Sciatic nerve (tissue), 2 donors: ENCODE measurements around the gene SORCS1. TPM values are rescaled to one million over a fixed set of nuclear protein-coding genes. Genes with fewer than 3 reads are reported as not detected.

Experiments used
- ATAC-seq: fragments of 200-7000 bp; cut with Tn5 transposase; one replicate; pipeline ENCODE4 v1.9.1; 2020; ENCODE audit warnings: mild to moderate bottlenecking, moderate library complexity
- DNase-seq: peaks from one replicate; pipeline ENCODE4 v3.0.0-alpha.2; 2020; ENCODE audit warnings: low spot score
- intact Hi-C: fragments of 100-400 bp; cut with DNase I; formaldehyde crosslinking; loops from one replicate; pipeline ENCODE4 v1.14.2; 2022
- total RNA-seq: library from RNA; stranded (reverse); fragmentation: NEBNext Ultra II Directional; extraction: Animal tissue kit (Norgen Biotek cat#: 25700); gene quantifications from one replicate; pipeline ENCODE4 v1.2.1, GENCODE V29; 2021
- donor health status: DM: no; HTN: no; CAD: no.
- donor health status: DM: no; HTN: no; CAD: no.

Gene SORCS1
- total RNA-seq, 1 donor from 2014 or later: 80.5 TPM

DNA sequence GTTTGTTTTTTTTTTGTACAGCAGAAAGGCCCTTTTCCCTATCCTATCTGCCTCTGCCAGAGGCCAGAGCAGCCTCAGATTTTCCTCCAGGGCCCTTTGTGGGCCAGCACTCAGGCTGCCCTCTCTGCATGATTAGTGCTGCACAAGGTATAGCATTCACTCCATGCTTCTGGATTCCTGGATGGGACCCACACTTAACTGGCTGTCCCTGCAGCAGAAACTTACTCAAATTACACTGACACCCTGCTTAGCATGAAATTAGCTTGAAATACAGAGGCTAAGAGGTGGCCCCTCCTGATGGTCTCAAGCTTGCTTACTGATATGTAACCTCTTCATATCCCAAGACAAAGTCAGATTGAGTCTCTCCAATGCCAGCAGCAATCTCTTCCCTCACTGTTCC lies 239.3 kb downstream of the SORCS1 start:
- DNase-seq (no peak), ATAC-seq (no peak)
- intact Hi-C loops: no loop called here

GRCh38 chr10:106920538-106920937 lies 244.0 kb downstream of the SORCS1 start:
- no peak for DNase-seq
- intact Hi-C loops: no loop called here
- ATAC-seq: no peak

GRCh38 chr10:106919871-106920282 lies 244.6 kb downstream of the SORCS1 start:
- DNase-seq (no peak), ATAC-seq (no peak)
- intact Hi-C loops: no loop called here

GRCh38 chr10:106917452-106918055 lies 247.0 kb downstream of the SORCS1 start:
- no peak for DNase-seq
- ATAC-seq: no peak
- intact Hi-C loops: no loop called here

GRCh38 chr10:106914016-106914415 lies 250.5 kb downstream of the SORCS1 start:
- DNase-seq (no peak), ATAC-seq (no peak)
- intact Hi-C loops: no loop called here

- intact Hi-C loops: no loop called here
- no peak for DNase-seq
- ATAC-seq: no peak
Observed at GRCh38 chr10:106913348-106913747, 251.2 kb downstream of the SORCS1 start.

- no peak for ATAC-seq
- intact Hi-C loops: no loop called here
- no peak for DNase-seq
Observed at GRCh38 chr10:106911096-106911495, 253.4 kb downstream of the SORCS1 start.

DNA sequence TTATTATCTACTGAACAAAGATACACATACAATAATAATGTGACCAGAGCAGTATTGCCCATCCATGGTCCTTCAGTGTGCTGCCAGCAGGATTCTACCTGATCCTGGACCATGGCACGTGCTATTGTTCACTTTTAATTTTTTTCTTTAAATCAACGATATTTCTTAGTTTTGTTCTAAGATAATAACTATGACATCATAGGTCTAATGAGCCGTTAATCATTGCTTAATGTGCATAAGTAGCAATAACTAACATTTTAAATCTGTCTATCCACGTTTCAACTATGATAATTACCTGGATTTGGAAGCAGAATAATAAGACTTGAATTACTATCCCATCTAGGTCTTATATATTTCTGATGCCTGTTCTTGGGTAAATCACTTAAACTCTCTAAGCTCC lies 253.8 kb downstream of the SORCS1 start:
- intact Hi-C loops: no loop called here
- no peak for DNase-seq

DNA sequence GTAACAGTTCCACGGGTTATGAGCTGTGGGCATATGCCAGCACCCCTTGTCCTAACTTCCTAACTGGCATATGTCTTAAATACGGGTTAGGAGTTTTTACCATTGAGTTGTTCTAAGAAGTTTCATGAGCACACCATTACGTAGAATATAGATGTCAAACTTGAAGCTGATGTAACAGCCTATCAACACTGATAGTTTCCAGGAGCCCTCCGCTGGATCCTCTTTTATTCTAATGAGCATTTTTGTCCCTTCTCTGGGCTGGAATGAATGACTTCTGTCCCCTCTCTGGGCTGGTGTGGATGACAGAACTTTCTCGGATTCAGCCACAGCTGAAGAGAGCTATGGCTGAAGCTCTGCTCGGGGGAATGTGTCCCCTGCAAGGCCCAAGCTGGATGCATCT lies 256.3 kb downstream of the SORCS1 start:
- intact Hi-C loops: no loop called here
- ATAC-seq (no peak), DNase-seq (no peak)

More for the DNA sequence above, 253.8 kb downstream of the SORCS1 start:
- no peak for ATAC-seq

DNA sequence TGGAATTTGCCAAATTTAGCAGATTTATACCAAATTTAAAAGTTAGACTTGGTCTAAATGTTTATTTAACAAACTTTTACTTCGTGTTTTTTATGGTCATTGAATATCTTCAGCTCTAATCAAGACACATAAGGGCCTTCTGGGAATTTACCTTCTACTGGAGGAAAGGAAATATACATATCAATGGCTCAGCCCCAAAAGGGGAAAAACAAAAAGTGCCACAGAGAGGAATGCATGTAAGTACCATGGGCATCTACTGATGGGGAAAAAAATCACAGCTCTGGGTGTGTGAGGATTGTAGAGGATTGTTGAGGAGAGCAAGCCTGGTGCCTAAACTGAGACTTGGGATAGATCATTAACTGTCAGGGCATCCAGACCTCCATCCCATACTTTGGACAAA lies 260.3 kb downstream of the SORCS1 start:
- intact Hi-C loops: no loop called here
- DNase-seq (no peak), ATAC-seq (no peak)

GRCh38 chr10:106903180-106903579 lies 261.3 kb downstream of the SORCS1 start:
- no peak for DNase-seq
- intact Hi-C loops: no loop called here
- no peak for ATAC-seq

DNA sequence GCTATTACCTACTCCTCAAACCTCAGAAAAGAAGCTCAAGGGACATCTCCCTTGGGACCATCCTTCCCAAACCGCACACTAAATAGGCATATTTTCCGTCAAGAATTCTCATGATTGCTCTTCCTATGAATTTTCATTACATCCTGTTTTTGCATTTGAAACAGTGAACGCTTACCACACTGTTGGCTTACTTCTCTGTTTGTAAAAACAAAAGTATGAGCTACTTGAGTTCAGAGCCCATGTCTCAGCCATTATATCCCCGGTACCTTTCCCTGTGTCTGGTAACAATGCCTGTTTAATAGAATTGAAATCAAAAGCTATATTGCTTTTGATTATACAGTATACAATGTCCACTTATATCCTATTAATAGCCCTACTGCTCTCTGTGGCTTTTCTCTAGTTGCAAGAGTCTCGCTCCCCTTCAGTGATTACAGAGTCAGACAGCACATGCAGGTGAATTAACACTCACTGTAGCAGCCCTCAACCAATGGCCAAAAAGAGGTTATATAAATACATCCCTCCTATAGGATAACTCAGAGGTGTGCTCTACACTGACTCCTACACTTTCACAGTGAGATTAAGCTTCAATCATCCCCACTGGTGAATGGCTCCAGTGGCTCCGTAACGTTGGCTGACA lies 264.4 kb downstream of the SORCS1 start:
- no peak for DNase-seq
- ATAC-seq: no peak
- intact Hi-C loops: no loop called here

DNA sequence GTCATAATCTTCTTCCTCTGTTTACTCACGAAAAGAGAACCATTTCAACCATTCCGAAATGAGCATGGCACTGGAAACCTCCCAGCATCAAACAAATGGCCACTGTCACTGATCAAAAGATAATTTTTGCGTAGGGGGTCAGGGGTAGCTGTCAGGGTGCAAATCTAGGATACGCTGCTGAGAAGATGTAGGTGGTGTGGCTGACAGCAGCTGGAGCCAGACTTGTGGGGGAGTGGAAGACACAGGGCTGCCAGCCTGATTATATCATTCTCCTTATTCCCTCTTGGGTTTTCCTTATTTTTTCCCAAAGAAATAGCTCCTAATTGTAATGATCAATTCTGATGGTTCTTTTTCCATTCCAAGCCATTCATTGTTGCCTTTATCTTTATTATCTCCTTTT lies 266.1 kb downstream of the SORCS1 start:
- DNase-seq: no peak
- intact Hi-C loops: no loop called here
- ATAC-seq: no peak

DNA sequence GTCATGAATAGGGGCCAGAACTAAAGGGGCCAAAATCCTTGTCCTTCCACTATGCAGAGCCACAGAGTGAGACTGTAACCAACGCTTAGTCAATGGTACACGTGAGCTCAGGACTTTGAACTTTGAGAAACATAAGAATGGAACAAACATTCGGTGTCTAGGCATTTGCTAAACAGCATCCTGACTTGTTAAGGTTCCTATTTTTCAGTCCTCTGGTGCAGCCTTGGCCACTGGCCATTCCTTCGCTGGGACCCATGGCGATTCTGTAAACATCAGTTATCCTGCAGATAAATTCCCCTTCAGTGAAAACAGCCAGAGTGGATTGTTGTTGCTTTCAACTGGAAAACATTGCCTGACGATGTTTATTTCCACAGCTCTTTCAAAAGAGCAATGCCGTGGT lies 266.8 kb downstream of the SORCS1 start:
- no peak for DNase-seq
- intact Hi-C loops: no loop called here
- ATAC-seq: peak; percentile 43

GRCh38 chr10:106894692-106895091 lies 269.8 kb downstream of the SORCS1 start:
- no peak for DNase-seq
- ATAC-seq: no peak
- intact Hi-C loops: no loop called here

DNA sequence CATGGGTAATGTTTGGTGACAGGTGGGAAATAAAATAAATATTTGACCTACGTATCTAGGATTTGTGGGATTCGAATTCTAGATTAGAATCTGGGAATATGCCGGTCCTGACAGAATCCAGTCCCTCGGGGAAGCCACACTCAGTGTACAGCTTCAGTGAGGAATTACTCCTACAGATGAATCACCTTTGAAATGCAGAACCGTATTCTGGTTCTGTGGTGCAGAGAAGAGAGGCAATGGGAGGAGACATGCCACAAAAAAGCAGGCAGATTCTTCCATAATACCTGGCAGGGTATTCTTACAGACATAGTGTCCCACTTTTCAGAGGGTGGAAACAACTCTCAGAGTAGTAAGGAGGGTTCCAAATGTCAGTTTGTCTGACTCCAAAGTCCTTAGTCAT lies 286.9 kb downstream of the SORCS1 start:
- intact Hi-C loops: no loop called here
- ATAC-seq (no peak), DNase-seq (no peak)

- intact Hi-C loops: no loop called here
- ATAC-seq (no peak), DNase-seq (no peak)
Observed at GRCh38 chr10:106874604-106874889, 290.0 kb downstream of the SORCS1 start.

DNA sequence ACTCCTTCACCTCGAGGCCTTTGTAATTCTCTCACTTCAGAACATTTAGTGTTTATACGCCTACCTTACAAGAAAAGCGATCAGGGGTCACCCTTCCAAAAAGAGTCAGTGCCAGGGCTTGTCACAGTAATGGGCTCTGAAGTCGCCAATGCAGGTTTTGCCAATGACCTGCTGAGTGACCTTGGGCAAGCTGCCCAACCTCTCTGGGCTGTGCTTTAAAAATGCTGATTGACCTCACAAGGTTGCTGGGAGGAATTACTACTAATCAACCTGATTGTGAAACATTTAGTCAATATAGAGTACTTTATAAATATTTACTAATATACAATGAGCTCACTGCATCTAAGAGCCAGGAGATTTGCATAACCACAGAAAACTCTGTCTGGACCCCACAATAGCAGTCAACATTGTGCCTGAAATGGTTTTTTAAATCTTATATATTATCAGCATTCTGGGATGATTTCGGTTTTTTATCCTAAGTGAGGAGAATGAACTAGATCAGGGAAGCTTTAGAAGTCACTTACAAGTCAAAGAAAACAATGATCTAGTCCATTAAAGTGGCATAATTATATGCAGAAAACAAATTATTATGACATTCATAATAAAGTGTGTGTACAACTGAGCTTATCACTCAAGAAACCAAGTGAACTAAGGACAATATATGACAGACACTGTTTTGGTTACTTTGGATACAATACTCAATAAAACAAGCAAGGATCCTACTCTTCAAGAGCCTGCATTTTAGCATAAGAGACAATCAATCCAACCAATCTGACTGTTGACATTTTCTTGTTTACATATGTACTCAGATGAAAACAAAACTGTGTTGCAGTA lies 290.5 kb downstream of the SORCS1 start:
- no peak for ATAC-seq
- no peak for DNase-seq
- intact Hi-C loops: no loop called here

DNA sequence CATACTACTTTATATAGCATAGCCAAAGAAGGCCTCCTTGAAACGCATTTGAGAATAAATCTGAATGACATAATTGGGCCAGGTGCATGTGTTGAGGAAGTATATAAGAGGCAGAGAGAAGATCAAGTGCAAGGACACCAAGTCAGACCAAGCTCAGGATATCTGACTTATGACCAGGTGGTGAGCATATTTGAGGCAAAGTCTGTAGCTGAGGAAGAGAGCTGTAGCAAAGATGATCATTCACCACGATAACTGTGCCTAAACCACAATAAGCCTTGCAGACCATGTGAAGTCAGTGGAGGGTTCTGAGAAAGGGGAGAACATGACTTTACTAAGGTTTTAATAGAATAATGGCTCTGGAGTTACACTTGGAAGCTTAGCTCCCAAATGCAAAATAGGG lies 292.3 kb downstream of the SORCS1 start:
- no peak for DNase-seq
- no peak for ATAC-seq
- intact Hi-C loops: no loop called here

DNA sequence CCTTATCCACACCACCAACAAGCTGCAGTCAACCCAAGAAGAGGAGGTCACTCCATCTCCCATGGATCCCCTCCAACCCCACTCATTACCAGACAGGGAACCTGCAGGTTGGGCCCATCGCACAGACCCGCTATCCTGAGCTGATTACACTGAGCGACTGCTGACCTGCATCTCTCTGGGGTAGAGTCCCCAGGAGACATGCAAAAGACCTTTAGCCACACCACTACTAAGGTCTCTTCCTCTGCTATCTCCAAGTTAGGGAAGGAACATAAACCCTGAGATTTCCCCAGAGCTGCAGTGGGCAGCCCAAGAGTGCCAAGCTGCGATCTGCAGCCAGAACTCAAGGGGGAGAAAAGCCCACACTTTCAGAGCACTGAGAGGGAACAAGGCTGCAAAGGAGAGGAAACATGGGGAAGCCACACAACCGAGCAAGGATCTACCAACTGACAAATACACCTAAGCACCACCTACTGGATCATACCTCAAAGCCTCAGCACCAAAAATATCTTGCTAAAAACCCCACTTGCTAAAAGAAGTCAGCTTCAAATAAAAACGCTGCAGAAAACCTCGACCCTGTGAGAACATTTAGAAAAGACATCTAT lies 298.2 kb downstream of the SORCS1 start:
- ATAC-seq (no peak), DNase-seq (no peak)

More for the DNA sequence above, 298.2 kb downstream of the SORCS1 start:
- intact Hi-C loops: no loop called here
